GM18870 (cell line): Measurements from ENCODE around the gene CYP4Z1.
"Not testable (repeated sequence)": the region's sequence is repeated elsewhere in the genome, so short reads cannot be mapped to it uniquely, and the experiment has no call there.

ENCODE experiments used
- ATAC-seq: cut with Tn5 transposase; IDR thresholded peaks from one replicate; pipeline ENCODE4 v1.9.1; 2021; ENCODE audit warnings: moderate library complexity; ENCODE audit not compliant: unreplicated experiment

The CYP4Z1 gene

DNA sequence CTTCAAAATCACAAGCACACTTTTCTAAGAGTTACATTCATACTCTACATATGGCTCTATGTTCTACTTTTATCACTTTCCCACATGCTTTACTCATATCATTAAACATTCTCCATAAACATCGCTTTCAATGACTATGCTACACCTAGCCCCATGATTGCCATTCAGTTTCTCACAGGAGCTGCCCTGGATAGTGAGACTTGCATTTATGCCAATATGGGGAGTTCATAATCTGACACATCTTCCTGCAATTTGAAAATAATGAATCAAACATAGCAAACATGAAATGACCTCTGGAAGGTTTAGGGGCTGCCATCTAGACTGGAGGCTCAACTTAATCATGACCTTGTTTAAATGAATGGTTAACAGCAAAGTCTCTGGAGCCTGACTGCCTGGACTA is 61.2 kb downstream of the CYP4Z1 start:
- ATAC-seq = no peak

DNA sequence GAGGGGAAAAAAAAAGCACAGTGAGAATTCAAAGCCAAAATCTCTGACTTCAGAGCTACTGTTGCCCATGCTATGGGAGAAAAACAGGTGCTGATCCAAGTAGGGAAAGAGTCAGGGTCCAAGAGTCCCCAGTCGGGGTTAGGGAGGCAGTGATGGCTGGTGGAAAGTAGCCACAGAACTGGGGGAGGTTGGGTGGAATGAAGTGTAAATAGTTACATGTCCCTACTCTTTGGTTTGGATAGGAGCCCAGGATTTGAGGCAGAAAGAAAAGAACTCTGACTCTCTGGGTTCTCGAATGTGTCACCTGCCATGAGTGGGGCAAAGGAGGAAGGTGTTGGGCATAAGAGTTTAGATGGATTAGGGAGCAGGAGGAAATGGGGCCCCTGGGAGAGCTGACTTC is 61.8 kb downstream of the CYP4Z1 start:
- ATAC-seq = not testable (repeated sequence)

DNA sequence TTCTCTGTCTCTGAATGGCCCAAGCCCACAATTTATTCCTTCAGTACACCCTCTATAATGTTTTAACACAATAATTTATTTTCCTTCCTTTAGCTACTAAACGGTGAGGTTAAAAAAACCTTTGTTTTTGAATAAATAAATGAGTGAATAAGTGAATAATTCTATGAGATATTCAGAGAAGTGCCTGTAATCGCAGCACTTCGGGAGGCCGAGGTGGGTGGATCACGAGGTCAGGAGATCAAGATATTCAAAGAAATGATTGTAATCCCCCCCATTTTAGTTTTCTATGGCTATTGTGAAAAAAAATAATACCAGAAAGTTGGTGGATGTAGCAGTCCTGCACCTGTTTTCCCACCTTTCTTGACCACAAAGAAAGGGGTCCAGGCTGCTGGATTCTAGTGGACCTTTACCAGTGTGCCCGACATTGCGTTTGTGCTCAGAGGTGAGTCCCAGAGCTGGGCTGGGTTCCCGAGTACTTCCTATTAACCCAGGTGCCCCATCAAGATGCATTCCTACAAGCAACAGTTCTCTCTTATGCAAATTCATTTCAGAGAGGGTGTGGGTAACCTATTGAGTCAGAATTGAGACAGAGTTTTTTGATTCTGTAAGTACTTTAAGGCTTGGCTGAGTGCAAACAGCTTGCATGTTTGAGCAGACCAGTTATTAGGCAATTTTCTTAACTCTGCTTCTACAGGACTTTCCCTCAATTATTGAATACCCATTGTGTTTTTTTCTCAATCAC is 62.6 kb downstream of the CYP4Z1 start:
- ATAC-seq = not testable (repeated sequence)

DNA sequence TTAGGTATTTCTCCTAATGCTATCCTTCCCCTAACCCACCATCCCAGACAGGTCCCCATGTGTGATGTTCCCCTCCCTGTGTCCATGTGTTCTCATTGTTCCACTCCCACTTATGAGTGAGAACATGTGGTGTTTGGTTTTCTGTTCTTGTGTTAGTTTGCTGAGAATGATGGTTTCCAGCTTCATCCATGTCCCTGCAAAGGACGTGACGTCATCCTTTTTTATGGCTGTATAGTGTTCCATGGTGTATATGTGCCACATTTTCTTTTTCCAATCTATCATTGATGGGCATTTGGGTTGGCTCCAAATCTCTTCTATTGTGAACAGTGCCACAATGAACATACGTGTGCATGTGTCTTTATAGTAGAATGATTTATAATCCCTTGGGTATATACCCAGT is 65.6 kb downstream of the CYP4Z1 start:
- not testable (repeated sequence) for ATAC-seq

DNA sequence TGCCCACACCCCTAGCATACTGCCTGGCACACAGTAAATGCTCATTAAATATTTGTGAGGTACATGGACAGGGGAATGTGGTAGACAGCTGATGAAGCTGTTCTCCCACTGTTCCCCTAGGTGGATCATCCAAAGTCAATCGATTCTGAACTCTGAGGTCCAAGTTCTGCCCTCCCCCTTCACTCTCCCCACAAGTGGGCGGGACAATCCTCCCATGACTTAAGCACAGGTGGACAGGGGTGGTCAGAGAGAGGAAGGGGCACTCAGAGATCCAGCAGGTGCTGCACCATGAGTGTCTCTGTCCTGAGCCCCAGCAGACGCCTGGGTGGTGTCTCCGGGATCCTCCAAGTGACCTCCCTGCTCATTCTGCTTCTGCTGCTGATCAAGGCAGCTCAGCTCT is 70.2 kb downstream of the CYP4Z1 start, which contains the start of gene CYP4A22:
CYP4A22 (plus strand) TSS at position 244 of the 400 bp plus-strand sequence; CDS start at position 289, 45 bp downstream.
- ATAC-seq = no peak

DNA sequence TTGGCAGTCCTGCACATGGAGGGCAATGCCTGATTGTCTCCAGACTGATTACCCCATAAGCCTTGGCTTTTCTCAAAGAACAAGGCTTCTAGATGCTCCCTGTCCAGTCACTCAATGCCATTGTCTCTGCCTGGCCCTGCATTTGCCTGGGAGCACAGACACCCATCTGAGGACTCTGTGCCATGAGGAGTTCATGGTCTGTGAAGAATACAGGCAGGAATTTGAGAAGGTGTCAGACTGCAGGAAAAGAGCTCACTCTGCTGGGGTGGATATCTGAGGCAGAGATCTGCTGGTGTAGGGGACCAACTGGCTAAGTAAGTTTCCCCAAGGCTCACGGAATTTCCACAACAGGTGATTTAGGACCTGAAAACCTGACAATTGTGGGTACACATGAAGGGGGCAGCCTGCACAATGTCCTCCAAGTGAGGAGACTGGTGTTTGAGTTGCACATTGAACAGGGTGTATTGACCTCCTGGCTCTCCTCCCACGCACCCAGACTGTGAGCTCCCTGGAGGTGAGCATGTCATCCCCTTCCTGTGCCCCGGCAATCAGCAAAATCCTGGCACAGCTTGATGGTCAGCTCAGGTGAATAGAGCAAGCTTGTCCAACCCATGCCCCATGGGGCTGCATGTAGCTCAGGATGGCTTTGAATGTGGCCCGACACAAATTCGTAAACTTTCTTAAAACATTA is 71.0 kb downstream of the CYP4Z1 start:
- no peak for ATAC-seq

DNA sequence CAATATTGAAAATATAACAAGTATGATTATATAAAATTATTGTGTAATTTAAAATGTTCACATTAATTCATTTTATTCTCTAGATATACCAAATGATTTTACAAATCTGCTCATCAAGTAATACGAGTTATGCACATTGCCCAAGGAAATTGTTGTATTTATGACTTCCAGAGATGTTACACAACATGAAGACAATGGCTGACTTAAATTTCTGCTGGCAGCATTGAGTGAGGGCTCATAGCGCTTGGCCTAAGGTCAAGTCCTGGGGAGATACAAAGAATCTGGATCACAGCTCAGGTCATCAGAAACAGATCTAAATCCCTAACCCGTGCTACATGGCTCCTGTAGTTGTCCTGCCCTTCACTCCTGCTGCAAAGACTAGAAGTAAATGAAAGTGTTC is 73.3 kb downstream of the CYP4Z1 start:
- not testable (repeated sequence) for ATAC-seq

DNA sequence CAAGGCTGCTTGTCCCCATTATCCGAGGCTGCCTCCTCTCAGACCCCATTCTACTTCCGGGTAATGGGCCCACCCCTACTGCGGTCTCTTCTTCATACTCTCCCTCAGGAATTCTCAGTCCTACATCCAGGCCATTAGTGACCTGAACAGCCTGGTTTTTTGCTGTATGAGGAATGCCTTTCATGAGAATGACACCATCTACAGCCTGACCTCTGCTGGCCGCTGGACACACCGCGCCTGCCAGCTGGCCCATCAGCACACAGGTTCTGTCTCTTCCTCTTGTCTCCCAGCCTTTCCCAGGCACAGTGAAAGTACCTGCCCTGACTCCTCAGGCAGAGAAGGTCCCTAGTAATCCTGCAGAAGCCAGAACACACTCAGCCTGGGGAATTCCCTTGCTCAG is 76.6 kb downstream of the CYP4Z1 start:
- ATAC-seq = not testable (repeated sequence)

DNA sequence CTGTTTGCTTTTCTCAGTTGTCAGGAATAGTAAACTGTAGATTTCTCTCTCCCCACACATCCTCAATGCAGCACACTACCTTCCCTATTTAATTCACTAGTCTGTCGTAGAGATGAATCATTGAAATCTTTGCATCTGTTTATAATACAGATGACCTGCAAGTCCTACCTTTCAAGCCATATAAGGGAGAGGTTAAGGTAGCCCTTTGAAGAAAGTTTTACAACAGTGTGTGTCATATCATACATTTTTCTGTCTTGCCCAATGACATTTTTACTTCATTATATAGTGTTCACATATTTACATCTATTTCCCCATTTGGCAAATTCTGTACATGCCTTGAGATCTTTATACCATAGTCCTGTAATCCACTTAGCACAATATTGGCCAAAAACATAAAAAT is 79.5 kb downstream of the CYP4Z1 start:
- ATAC-seq = not testable (repeated sequence)

DNA sequence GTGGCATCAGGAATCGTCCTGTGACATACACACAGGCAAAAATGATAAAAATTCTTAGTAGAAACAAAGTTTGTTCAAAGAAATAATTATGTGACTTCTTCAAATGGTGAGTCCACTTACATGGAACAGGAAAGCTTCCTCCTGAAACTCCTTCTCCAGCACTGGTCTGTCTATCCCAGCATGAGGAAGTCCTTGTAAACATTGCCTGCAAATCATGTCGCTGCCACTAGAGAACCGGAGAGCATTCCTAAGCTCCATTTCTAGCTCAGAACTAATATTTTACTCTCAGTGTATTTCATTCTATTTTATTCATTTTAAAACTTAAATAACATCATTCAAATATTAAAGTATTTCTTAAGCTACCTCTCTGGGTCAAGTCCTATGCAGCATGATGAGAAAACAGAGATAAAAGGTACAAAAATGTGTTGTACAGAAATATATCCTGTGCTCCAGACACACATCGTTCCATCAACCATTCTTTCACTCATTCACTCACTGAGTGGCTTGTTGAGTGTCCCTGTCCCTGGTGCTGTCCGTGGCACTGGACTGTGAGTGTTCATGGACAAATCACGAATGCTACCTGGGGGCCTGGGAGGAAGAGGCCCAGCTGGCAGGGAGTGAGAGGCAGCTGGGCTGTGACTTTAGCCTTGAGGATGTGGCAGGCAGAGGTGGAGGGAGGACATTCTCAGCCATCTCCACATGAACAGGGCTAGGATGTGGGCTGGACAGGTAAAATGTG is 80.2 kb downstream of the CYP4Z1 start:
- ATAC-seq = no peak

DNA sequence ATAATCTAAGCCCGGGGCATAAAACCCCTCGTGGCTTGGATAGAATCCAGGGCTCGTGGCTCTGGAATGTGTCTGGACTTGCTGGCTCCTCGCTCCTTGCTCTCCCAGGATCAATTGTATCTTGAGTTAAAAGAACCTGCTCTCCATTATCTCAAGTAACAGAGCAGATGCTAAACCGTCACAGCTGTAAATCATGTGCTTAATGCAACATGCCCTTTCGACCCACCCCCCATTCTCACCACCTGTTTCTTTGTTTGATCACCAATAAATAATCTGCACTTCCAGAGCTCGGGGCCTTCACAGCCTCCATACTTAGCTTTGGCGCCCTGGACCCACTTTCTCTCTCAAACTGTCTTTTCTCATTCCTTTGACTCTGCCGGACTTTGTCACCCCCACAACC is 82.1 kb downstream of the CYP4Z1 start:
- ATAC-seq = not testable (repeated sequence)

DNA sequence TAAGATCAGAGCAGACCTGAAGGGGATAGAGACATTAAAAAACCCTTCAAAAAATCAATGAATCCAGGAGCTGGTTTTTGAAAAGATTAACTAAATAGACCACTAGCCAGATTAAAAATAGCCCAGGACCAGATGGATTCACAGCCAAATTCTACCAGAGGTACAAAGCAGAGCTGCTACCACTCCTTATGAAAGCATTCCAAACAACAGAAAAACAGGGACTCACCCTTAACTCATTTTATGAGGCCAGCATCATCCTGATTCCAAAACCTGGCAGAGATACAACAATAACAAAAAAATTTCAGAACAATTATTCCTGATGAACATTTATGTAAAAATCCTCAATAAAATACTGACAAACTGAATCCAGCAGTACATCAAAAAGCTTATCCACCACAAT is 89.4 kb downstream of the CYP4Z1 start:
- ATAC-seq = not testable (repeated sequence)

DNA sequence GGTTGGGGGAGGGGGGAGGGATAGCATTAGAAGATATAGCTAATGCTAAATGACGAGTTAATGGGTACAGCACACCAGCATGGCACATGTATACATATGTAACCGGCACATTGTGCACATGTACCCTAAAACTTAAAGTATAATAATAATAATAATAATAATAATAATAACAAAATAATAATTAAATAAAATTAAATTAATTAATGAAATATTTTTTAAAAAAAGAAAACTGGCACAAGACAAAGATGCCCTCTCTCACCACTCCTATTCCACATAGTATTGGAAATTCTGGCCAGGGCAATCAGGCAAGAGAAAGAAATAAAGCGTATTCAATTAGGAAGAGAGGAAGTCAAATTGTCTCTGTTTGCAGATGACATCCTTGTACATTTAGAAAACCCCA is 90.9 kb downstream of the CYP4Z1 start:
- ATAC-seq = not testable (repeated sequence)

DNA sequence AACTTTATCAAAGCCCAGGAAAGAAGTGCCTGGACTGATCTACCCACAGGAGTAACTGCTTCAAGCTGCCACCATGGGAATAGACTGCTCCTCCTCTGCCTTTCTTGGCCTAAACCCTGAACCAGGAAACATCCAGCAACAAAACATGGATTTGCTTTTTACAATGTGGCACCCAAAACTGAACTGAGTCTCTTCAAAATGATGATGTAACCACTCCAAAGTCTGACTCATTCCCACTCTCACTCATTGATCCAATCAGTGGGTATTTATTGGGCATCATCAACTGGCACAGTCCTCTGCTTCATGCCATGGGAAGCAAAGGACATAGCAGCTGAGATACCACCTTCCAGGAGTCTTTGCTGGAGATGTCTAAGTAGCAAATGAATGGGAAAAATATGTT is 93.7 kb downstream of the CYP4Z1 start:
- no peak for ATAC-seq

DNA sequence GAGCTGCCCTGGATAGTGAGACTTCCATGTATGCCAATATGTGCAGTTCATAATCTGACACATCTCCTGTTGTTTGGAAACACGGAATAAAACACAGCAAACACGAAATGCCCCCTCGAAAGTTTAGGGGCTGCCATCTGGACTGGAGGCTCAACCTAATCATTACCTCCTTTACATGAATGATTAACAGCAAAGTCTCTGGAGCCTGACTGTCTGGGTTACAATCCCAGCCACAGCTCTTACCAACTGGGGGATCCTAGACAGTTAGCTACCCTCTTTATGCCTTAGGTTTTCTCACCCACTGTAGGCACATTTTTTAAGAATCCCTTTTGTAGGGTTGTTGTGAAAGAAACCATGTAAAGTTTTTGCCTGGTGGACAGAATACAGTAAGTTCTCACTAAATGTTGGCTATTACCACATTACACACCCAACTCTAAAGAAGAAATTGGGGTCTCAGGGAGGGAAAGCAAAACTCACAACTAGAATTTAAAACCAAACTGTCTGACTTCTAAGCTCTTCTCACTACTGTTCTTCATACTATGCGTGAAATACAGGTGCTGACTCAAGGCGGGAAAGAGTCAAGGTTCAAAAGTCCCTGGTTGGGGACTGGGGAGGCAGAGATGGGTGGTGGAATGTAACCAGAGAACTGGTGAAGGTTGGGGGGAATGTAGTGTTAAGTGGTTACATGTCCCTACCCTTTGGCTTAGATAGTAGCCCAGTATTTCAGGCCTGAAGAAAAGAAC is 94.4 kb downstream of the CYP4Z1 start:
- ATAC-seq = peak; percentile 74

DNA sequence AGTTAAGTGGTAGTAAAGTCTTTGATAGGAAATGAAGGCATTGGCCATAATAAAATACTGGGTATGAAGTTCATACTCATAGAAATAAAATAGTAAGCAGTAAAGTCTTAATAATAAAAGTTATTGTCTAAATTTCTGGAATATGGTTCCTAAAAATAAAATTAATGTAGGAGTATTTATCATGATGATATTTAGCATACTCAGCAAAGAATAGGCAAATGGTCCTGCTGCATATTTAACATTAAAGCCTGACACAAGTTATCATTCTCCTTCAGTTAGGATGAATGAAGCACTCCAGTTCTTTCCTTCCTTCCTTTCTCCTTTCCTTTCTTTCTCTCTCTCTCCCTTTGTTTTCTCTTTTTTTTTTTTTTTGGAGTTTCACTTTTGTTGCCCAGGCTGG is 97.5 kb downstream of the CYP4Z1 start:
- no peak for ATAC-seq
